AG08396 (cell line): ENCODE measurements around the gene NBPF12.
"Not testable (repeated sequence)": the region's sequence is repeated elsewhere in the genome, so short reads cannot be mapped to it uniquely, and the experiment has no call there.

ENCODE experiments used
- DNase-seq: peaks from one replicate; pipeline ENCODE4 v3.0.0; 2012; ENCODE audit warnings: low spot score, mixed read lengths

Gene NBPF12, protein sequence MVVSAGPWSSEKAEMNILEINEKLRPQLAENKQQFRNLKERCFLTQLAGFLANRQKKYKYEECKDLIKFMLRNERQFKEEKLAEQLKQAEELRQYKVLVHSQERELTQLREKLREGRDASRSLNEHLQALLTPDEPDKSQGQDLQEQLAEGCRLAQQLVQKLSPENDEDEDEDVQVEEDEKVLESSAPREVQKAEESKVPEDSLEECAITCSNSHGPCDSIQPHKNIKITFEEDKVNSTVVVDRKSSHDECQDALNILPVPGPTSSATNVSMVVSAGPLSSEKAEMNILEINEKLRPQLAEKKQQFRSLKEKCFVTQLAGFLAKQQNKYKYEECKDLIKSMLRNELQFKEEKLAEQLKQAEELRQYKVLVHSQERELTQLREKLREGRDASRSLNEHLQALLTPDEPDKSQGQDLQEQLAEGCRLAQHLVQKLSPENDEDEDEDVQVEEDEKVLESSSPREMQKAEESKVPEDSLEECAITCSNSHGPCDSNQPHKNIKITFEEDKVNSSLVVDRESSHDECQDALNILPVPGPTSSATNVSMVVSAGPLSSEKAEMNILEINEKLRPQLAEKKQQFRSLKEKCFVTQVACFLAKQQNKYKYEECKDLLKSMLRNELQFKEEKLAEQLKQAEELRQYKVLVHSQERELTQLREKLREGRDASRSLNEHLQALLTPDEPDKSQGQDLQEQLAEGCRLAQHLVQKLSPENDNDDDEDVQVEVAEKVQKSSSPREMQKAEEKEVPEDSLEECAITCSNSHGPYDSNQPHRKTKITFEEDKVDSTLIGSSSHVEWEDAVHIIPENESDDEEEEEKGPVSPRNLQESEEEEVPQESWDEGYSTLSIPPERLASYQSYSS (N-terminal part only)

DNA sequence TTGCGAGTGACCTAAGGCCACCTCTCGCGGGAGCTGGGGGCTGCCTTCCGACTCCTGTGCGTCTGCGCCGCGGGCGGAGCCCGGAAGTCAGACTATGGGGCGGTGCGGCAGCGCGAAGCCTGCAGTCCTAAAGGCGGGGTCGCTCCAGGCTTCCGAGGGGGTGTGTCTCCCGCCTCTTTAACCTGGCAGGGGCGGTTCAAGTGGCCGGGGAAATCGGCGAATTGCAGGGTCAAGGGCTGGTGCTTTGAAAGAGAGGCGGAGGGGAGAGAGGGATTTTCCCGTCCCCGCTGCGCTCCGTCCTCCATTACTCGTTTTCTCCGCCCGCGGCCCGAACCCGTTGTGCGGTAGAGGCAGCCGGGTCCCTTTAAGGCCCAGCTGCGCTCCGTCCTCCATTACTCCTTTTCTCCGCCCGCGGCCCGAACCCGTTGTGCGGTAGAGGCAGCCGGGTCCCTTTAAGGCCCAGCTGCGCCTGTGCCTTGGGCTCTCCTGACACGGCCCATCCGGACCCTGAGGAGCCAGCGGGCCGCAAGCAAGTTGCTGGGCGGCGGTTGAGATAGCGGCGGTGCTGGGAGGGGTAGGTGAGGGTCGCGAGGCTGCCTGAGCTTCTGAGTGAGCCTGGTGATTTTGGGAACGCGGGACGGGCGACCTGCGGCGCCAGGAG is at the start of gene NBPF12:
Gene NBPF12 (plus strand): TSS at position 83 of the 661 bp plus-strand sequence. CDS start 21,820 bp downstream, outside the sequence.
- not testable (repeated sequence) for DNase-seq

DNA sequence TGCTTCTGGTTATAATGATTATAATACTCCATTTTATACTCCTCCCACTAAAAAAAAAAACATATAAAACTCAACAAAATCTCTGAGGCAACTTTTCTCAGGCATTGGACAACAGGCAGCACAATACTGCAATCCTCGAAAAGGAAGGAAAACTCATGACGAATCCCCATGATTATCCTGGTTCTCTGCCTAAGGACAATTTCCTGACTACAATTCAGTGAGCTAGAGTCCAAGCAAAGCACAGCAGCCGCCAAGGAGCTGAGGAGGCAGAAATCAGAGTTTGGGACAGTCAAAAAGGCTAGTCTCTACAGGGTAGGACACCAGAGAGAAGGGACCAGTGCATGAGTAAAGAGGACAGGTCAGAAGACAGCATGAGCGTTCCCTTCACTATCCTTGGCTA is 46.8 kb upstream of the NBPF12 start:
- DNase-seq: not testable (repeated sequence)

DNA sequence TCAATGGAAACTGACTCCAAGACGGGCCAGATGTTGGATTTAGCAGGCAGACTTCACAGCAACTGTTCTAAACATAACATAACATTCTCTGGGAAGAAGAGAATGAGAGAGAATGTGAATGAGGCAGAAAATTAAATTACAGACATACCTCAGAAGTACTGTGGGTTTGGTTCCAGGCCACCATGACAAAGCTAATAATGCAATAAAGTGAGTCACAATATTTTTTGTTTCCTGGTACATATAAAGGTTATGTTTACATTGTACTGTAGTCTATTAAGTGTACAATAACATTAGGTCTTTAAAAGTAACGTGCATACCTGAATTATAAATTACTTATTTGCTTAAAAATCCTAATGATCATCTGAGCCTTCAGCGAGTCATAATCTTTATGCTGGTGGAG is 45.8 kb upstream of the NBPF12 start:
- not testable (repeated sequence) for DNase-seq

DNA sequence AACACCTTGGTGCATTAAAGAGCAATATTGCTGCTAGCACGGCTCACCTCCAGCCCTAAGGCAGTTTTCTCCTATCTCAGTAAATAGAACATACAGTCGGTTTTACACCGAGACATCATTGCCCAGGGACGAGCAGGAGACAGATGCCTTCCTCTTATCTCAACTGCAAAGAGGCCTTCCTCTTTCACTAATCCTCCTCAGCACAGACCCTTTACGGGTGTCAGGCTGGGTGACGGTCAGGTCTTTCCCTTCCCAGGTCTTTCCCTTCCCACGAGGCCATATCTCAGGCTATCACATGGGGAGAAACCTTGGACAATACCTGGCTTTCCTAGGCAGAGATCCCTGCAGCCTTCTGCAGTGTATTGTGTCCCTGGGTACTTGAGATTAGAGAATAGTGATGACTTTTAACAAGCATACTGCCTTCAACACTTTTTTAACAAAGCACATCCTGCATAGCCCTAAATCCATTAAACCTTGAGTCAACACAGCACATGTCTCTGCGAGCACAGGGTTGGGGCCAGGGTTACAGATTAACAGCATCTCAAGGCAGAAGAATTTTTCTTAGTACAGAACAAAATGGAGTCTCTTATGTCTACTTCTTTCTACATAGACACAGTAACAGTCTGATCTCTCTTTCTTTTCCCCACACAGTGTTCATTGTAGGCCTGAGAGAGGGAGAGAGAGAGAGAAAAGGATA is 30.4 kb upstream of the NBPF12 start:
- not testable (repeated sequence) for DNase-seq

DNA sequence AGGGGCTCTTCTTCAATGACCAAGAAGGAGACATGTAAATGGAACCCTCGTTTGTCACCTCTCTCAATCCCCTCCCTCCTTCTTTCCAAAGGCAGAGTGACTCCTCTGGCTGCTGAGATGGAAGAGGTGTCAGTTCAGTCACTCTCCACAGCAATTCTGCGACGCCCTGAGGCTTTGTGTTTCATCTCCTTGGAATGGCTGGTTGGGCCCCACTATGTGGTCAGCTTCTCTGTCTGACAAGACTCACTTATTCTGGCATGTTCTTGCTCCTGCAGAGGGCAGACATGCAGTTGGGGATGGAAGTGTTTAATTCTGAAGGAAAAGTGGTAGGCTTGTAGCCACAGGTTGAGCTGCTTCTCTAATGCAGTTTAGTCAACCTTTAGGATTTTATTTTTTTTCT is 25.1 kb upstream of the NBPF12 start:
- DNase-seq: peak; percentile 5

DNA sequence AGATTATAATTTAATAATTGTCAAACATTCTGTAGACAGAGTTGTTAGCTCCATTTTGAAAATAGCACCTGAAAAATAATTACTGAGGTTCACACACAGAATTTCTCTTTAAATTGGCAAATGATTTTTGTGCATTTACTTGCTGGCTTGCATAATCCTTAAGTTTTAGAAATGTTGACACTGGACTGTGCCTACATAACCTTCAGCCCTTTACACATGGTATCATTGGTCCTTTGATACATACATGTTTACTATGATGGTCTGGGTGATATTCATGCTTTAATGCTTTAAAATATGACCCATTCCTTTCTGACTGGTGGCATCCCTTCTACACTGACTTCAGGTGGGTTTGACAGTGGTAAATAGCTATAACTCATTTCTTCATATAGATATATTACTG is 17.3 kb upstream of the NBPF12 start:
- not testable (repeated sequence) for DNase-seq

DNA sequence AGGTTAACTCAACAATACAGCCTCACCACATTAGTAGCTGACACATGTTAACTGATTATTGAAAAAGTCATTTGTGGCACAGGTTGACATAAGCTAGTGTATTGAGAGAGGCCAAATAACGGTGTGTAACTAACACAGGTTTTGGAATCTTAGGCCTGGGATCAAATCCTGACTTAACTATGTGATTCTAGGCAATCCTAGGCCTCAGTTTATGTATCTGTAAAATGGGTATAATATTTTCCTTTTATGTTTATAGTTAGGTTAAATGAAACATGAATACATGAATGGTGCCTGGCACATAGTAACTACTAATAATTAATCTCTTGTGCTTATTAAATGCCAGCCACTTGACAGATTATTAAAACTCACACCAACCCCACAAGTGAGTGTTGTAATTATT is 15.5 kb upstream of the NBPF12 start:
- not testable (repeated sequence) for DNase-seq

DNA sequence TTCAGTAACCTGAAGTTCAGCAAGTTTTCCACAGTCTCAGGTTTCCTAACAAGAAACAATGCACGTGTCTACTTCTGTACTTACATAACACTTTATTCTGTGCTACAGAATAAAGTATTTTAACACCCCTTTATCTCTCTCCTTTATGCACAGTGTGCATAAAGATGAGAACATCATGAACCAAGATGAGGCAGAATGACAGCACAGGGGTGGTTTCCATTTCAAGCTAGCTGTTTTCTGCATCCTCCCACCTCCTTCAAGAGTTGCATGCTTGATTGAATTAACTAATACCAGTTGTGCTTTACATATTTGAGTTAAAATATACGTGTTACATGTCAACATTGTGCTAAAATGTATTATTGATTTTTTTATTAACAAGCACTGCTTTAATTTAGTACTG is 14.0 kb upstream of the NBPF12 start:
- not testable (repeated sequence) for DNase-seq

DNA sequence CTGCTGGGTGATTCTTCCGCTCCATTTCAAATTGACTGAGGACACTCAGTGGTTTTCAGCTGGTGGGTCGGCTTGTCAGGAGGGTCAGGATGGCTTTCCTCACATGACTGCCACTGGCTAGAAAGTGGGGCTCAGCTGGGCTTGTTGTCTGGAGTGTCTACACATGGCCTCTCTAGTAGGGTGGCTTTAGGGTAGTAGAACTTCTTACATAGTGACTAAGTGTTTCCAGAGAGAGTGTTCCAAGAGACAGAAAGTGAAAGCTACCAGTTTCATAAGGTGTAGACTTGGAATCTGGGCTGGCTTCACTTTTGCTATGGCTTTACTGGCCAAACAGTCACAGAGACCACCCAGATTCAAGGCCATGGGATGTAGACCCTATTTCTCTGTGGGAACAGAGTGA is 11.7 kb upstream of the NBPF12 start:
- not testable (repeated sequence) for DNase-seq

DNA sequence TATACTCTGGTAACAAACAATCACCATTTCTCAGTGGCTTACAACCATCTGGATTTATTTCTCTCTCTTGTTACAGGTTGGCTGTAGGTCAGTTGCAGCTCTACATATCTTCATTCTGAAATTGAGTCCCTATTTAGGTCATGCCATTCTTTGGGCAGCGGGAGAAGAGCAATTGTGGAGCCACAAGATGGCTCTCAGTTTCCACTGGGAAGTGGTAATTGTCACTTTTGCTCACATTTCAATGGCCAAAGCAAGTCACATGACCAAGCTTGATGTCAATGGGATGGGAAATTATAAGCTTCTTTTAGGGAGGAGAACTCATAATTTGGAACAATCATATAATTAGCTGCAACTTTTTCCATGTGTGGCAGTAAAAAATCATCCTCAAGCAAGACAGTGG is 7.9 kb upstream of the NBPF12 start:
- not testable (repeated sequence) for DNase-seq

DNA sequence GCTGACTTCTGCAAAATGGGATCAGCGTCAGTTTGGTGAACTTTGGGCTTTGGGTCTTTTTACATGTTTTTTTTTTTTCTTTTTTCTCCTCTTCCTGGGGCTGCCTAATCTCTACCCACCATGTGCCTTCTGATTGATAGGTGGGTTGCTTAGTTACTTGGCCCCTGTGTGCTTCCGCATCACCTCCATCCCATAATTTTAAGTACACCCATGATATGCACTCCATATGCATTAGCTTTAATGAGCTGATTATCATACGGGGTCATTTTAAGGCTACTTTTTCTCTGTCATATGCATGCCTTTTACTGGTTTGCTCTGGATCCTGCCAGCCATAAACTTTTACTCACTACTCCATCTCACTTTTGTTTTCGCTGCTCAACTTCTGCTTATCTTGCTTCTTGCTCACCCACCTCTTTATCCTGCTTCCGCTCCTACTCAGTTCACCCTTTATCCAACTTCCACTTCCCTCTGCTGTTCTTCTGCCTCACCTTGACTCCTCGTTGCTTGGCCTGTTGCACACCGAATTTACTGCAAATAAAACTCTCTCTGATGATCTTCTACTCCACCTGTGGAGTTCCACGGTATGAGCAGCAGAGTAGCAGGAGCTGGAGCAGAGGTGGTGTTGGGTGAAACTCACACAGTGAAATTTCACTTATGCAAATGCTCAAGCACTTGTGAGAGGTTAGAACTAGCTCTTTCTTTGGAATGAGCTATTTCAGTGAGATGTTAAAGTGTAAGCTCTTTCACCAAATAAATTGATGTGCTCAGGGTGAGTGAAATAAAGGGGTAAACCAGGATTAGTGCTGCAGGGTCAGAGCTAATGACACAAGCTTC is 3.5 kb upstream of the NBPF12 start:
- not testable (repeated sequence) for DNase-seq

DNA sequence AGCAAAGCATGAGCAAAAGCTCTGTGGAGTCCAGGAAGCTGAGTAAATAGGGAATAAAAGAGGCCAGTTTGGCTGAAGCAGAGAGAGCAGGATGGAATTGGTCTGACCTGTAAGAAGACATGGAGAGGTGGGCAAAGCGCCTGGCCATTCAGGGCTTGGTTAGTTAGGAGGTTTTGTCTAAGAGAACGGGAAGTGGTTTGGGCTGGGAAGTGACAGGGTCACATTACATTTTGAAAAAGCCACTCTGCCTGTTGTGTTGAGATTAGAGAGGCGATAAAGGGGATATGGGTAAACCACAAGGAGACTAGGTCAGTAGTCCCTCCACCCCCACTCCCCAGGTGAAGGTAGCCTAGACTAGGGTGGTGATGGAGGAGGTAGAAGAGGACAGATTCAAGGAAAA is 662 bp upstream of the NBPF12 start:
- not testable (repeated sequence) for DNase-seq

DNA sequence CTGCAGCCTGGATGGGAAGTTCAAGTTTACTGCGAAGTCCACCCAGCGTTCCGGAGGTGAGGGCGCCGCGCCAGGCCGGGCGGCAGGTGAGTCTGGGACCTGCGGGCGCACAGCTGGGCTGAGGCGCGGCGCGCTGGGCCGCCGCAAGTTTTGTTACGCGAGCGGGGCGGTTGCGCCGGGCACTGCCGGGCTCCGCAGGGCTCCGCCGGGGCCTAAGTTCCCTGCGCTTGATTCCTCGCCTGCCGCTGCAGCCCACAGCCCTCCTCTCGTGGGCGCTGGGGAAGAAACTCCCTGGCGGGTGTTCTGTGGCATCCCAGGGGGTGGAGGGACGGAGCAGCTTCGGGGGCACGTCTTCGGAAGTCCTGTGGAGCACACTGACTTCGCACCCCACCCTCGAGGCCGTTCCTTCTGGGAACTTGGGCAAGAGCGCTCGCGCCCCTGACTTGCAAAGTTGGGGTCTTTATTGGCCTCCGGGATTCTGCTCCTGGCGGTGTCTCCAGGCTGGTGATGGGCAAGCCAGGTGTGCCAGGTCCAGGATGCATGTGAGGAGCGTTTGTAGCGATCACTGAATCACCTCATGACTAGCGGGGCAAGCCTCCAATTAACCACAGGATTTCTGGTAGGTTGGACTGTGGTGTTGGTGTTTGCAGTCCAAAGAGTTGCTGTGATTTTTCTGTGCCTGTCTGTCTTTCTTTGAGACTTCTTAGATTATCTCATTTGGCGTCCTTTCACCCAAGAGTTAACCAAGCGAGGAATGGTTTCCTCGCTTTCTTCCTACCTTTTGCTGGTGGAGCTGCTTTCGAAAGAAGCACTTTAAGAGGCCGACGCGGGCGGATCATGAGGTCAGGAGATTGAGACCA is 1.0 kb downstream of the NBPF12 start:
- DNase-seq: peak; percentile 3

DNA sequence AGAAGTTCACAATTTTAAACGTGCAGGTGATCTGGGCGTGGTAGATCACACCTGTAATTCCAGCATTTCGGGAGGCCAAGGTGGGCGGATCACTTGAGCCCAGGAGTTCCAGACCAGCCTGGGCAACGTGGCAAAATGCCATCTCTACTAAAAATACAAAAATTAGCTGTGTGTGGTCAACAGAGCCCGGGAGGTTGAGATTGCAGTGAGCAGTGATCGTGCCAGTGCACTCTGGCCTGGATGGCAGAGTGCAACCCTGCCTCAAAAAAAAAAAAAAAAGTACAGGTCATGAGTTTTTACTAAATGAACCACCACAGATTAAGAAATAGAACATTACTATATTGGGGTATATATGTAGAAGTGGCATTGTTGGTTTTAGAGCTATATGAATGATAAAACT is 2.2 kb downstream of the NBPF12 start:
- not testable (repeated sequence) for DNase-seq

DNA sequence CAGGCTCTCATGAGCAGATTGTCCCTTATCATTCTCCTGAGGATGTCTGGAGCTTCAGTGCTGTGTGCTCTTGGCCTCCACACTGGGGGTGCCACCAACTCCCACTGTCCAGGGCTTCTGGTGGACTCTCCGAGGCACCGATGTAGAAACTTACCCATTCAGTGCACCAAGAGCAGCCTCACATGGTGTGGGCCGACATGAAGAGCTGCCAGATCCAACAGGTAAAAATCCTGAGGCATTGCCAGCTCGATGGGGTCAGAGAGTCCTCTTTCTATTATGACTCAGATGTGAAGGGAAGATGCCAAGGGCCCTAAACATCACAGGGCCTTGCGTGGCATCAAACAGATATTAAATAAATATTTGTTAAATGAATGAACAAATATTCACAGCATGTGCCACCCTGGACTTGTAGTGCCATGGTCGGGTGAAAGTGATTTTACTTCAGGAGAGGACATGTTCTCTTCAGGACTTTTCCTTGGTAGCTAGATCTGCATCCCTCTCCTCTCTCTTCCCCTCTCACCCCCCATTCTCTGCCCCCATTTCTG is 5.3 kb downstream of the NBPF12 start:
- not testable (repeated sequence) for DNase-seq

DNA sequence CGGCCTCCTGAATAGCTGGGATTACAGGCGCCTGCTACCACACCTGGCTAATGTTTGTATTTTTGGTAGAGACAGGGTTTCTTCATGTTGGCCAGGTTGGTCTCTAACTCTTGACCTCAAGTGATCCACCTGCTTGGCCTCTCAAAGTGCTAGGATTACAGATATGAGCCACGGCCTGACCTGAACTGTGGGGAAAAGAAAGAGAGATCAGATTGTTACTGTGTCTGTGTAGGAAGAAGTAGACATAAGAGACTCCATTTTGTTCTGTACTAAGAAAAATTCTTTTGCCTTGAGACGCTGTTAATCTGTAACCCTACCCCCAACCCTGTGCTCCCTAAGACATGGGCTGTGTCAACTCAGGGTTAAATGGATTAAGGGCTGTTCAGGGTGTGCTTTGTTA is 10.0 kb downstream of the NBPF12 start:
- not testable (repeated sequence) for DNase-seq

DNA sequence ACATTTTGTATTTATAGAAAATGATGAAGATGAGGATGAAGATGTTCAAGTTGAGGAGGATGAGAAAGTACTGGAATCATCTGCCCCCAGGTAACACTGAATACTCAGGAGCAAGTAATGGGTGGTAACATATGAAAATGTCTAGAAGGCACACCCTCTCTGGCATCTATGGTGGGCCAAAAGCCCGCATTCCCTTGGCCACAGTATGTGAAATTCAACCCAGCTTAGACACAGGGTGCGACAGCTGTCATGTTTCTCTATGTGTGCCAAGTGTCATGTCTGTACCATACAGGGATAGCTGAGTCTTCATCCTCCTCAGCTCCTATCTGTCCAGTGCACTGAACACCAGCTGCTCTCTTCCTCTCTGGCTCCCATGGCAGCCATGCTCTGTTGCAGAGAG is 26.2 kb downstream of the NBPF12 start:
- not testable (repeated sequence) for DNase-seq

DNA sequence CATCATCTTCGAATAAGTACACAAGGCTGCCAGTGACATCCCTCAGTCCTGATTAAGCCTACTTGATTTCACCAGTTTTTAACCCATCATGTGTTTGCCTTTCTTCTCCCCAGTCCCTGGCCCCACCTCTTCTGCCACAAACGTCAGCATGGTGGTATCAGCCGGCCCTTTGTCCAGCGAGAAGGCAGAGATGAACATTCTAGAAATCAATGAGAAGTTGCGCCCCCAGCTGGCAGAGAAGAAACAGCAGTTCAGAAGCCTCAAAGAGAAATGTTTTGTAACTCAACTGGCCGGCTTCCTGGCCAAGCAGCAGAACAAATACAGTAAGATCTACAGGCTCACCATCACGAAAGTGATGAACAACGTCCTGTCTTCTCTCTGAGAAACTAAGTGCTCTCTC is 28.2 kb downstream of the NBPF12 start:
- DNase-seq: not testable (repeated sequence)

DNA sequence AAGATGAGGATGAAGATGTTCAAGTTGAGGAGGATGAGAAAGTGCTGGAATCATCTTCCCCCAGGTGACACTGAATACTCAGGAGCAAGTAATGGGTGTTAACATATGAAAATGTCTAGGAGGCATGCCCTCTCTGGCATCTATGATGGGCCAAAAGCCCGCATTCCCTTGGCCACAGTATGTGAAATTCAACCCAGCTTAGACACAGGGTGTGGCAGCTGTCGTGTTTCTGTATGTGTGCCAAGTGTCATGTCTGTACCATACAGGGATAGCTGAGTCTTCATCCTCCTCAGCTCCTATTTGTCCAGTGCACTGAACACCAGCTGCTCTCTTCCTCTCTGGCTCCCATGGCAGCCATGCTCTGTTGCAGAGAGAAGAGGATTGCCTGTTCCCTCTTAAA is 32.5 kb downstream of the NBPF12 start:
- DNase-seq: not testable (repeated sequence)

DNA sequence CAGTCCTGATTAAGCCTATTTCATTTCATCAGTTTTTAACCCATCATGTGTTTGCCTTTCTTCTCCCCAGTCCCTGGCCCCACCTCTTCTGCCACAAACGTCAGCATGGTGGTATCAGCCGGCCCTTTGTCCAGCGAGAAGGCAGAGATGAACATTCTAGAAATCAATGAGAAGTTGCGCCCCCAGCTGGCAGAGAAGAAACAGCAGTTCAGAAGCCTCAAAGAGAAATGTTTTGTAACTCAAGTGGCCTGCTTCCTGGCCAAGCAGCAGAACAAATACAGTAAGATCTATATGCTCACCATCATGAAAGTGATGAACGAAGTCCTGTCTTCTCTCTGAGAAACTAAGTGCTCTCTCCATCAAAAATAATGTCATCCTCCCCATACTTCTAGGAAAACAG is 34.6 kb downstream of the NBPF12 start:
- DNase-seq: not testable (repeated sequence)
